HG03558 (cell line): ENCODE measurements around the gene SLX4IP.

Source experiments
- ATAC-seq: cut with Tn5 transposase; IDR thresholded peaks from one replicate; pipeline ENCODE4 v1.9.1; 2021; ENCODE audit warnings: moderate number of reproducible peaks; ENCODE audit not compliant: unreplicated experiment; ENCODE audit errors: extremely low read depth

SLX4IP gene

GRCh38 chr20:10513061-10513460 is 78.0 kb downstream of the SLX4IP start:
- ATAC-seq = no peak

- ATAC-seq = no peak
These were observed 78.9 kb downstream of the SLX4IP start for GRCh38 chr20:10513931-10514575.

- ATAC-seq = no peak
These were observed 81.4 kb downstream of the SLX4IP start for GRCh38 chr20:10516529-10516928.

GRCh38 chr20:10519361-10520046 is 84.4 kb downstream of the SLX4IP start:
- ATAC-seq = peak; percentile 55

GRCh38 chr20:10520528-10520927 is 85.4 kb downstream of the SLX4IP start:
- ATAC-seq = no peak

- no peak for ATAC-seq
These were observed 86.1 kb downstream of the SLX4IP start for GRCh38 chr20:10521068-10521831.

- ATAC-seq = no peak
These were observed 86.7 kb downstream of the SLX4IP start for GRCh38 chr20:10521836-10522235.

GRCh38 chr20:10522328-10522727 is 87.2 kb downstream of the SLX4IP start:
- ATAC-seq = no peak

- ATAC-seq = no peak
These were observed 88.3 kb downstream of the SLX4IP start for GRCh38 chr20:10523443-10523842.

- ATAC-seq = no peak
These were observed 89.0 kb downstream of the SLX4IP start for GRCh38 chr20:10524034-10524476.

GRCh38 chr20:10524643-10525042 is 89.5 kb downstream of the SLX4IP start:
- no peak for ATAC-seq

GRCh38 chr20:10527781-10528180 is 92.7 kb downstream of the SLX4IP start:
- no peak for ATAC-seq

GRCh38 chr20:10530883-10531282 is 95.8 kb downstream of the SLX4IP start:
- ATAC-seq = no peak

- no peak for ATAC-seq
These were observed 96.7 kb downstream of the SLX4IP start for GRCh38 chr20:10531848-10532247.

- ATAC-seq = no peak
These were observed 97.3 kb downstream of the SLX4IP start for GRCh38 chr20:10532361-10532760.

GRCh38 chr20:10536531-10536930 is 101.4 kb downstream of the SLX4IP start:
- ATAC-seq = no peak

- ATAC-seq = no peak
These were observed 102.9 kb downstream of the SLX4IP start for GRCh38 chr20:10537850-10538480.

- ATAC-seq = no peak
These were observed 103.7 kb downstream of the SLX4IP start for GRCh38 chr20:10538768-10539167.

- no peak for ATAC-seq
These were observed 104.9 kb downstream of the SLX4IP start for GRCh38 chr20:10539818-10540553.
